ENCODE data around the gene HHIPL1. TPM values are rescaled to one million over a fixed set of nuclear protein-coding genes. Genes with fewer than 3 reads are reported as not detected.

The HHIPL1 gene
- polyA plus RNA-seq, 1 donor = 0.98 TPM

- no peak for DNase-seq
These were observed 42.6 kb downstream of the HHIPL1 start for GRCh38 chr14:99687284-99688209.

GRCh38 chr14:99688210-99688581 lies 43.3 kb downstream of the HHIPL1 start:
- no peak for DNase-seq

GRCh38 chr14:99688629-99689028 lies 43.7 kb downstream of the HHIPL1 start:
- DNase-seq = no peak

GRCh38 chr14:99689266-99690236 lies 44.6 kb downstream of the HHIPL1 start:
- no peak for DNase-seq

- no peak for DNase-seq
These were observed 45.7 kb downstream of the HHIPL1 start for GRCh38 chr14:99690636-99691035.

GRCh38 chr14:99691111-99691885 lies 46.4 kb downstream of the HHIPL1 start:
- no peak for DNase-seq

- DNase-seq = no peak
These were observed 49.0 kb downstream of the HHIPL1 start for GRCh38 chr14:99693918-99694317.

GRCh38 chr14:99696929-99697328 lies 52.0 kb downstream of the HHIPL1 start:
- DNase-seq = no peak

- DNase-seq = no peak
These were observed 53.3 kb downstream of the HHIPL1 start for GRCh38 chr14:99698236-99698635.

GRCh38 chr14:99698642-99699041 lies 53.7 kb downstream of the HHIPL1 start:
- no peak for DNase-seq

- no peak for DNase-seq
These were observed 54.3 kb downstream of the HHIPL1 start for GRCh38 chr14:99699085-99699760.

- DNase-seq = no peak
These were observed 54.9 kb downstream of the HHIPL1 start for GRCh38 chr14:99699861-99700260.

- DNase-seq = no peak
These were observed 55.5 kb downstream of the HHIPL1 start for GRCh38 chr14:99700379-99700778.

GRCh38 chr14:99701260-99701659 lies 56.3 kb downstream of the HHIPL1 start:
- DNase-seq = no peak

GRCh38 chr14:99702115-99702514 lies 57.2 kb downstream of the HHIPL1 start:
- no peak for DNase-seq

GRCh38 chr14:99703381-99703780 lies 58.5 kb downstream of the HHIPL1 start:
- DNase-seq = no peak

GRCh38 chr14:99704037-99704436 lies 59.1 kb downstream of the HHIPL1 start:
- no peak for DNase-seq

GRCh38 chr14:99706107-99706900 lies 61.4 kb downstream of the HHIPL1 start:
- DNase-seq = no peak

GRCh38 chr14:99707420-99707819 lies 62.5 kb downstream of the HHIPL1 start:
- no peak for DNase-seq

GRCh38 chr14:99707921-99708320 lies 63.0 kb downstream of the HHIPL1 start:
- no peak for DNase-seq

- no peak for DNase-seq
These were observed 63.5 kb downstream of the HHIPL1 start for GRCh38 chr14:99708449-99708848.

All from left kidney (tissue), 2 donors.